ENCODE results near the gene BATF3.

GRCh38 chr1:212743901-212744475 is 44.3 kb upstream of the BATF3 start:
- TF ChIP-seq, protein P1, sequence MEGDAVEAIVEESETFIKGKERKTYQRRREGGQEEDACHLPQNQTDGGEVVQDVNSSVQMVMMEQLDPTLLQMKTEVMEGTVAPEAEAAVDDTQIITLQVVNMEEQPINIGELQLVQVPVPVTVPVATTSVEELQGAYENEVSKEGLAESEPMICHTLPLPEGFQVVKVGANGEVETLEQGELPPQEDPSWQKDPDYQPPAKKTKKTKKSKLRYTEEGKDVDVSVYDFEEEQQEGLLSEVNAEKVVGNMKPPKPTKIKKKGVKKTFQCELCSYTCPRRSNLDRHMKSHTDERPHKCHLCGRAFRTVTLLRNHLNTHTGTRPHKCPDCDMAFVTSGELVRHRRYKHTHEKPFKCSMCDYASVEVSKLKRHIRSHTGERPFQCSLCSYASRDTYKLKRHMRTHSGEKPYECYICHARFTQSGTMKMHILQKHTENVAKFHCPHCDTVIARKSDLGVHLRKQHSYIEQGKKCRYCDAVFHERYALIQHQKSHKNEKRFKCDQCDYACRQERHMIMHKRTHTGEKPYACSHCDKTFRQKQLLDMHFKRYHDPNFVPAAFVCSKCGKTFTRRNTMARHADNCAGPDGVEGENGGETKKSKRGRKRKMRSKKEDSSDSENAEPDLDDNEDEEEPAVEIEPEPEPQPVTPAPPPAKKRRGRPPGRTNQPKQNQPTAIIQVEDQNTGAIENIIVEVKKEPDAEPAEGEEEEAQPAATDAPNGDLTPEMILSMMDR (IDR thresholded peaks at IDR 0.05) = no peak
- no peak for TF ChIP-seq EZH2phosphoT487 (IDR thresholded peaks at IDR 0.05)
- no peak for TF ChIP-seq EZH2 (IDR thresholded peaks at IDR 0.05)

All from neural progenitor cell (in vitro differentiated cells).